Dendritic cell treated with granulocyte-macrophage colony-stimulating factor and Interleukin-4, amounts not matched to agents 40 ng/mL and 50 ng/mL, for 4 days (primary cell): ENCODE measurements around the gene SLAMF6.

ENCODE experiments used
- H3K27ac Mint-ChIP-seq: one replicate; pipeline ENCODE4 v1.8.0; 2022; ENCODE audit warnings: mild to moderate bottlenecking, mixed read lengths
- H3K27me3 Mint-ChIP-seq: one replicate; pipeline ENCODE4 v1.8.0; 2022; ENCODE audit warnings: mild to moderate bottlenecking, mixed read lengths
- H3K36me3 Mint-ChIP-seq: one replicate; pipeline ENCODE4 v1.8.0; 2022; ENCODE audit warnings: low read depth, mixed read lengths
- H3K4me1 Mint-ChIP-seq: one replicate; pipeline ENCODE4 v1.8.0; 2022; ENCODE audit warnings: low read depth, mixed read lengths
- H3K4me3 Mint-ChIP-seq: one replicate; pipeline ENCODE4 v1.8.0; 2022; ENCODE audit warnings: mild to moderate bottlenecking, moderate library complexity, mixed read lengths
- H3K9me3 Mint-ChIP-seq: one replicate; pipeline ENCODE4 v1.8.0; 2022; ENCODE audit warnings: mixed read lengths
- intact Hi-C: fragments of 100-400 bp; cut with micrococcal nuclease; formaldehyde crosslinking; loops from one replicate; pipeline ENCODE4 v1.15.0; 2022

SLAMF6 gene

DNA sequence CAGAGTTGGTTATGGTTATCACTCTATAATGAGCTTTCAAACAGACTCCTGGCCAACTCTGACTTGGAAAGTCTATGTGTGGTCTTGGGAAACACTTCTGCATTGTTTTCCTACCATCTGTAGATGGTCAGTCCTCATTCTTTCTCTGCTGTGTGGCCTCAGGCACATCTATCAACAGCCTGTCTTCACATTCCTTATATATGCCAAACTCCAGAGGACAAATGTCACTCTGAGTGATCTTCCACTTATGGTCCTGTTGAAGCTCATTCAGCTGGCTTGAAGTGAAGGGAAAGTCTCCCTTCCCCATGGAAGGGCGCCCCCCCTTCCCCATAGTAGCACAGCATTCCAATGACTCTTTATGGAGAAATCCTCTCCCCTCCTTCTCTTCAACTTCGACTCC lies 64.0 kb downstream of the SLAMF6 start:
- intact Hi-C loops, result no loop called here
- H3K36me3 Mint-ChIP-seq, result no peaks in the 10 kb centered on the region
- no peak overlapping the region for H3K27ac Mint-ChIP-seq
- H3K4me1 Mint-ChIP-seq, result peaks cover 16% of the 10 kb centered on the region
- H3K9me3 Mint-ChIP-seq, result no peaks in the 10 kb centered on the region
- peaks cover 4% of the 10 kb centered on the region for H3K27me3 Mint-ChIP-seq
- H3K4me3 Mint-ChIP-seq, result no peak overlapping the region

DNA sequence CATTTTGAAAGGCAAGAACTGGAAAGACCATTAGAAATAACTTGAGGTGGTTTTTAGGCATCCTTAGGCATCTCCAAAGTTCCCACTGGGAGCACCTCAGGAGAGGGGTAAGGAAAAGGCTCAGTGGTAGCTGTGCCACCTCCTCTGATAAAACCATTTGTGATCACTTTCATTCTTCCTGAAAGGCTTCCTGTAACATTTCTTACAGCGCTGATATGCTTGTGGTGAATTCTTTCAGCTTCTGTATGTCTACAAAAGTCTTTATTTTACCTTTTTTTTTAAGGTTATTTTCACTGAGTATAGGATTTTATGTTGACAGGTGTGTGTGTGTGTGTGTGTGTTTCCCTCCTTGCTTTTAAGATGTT lies 67.9 kb downstream of the SLAMF6 start:
- no peak overlapping the region for H3K4me3 Mint-ChIP-seq
- intact Hi-C loops, result no loop called here

DNA sequence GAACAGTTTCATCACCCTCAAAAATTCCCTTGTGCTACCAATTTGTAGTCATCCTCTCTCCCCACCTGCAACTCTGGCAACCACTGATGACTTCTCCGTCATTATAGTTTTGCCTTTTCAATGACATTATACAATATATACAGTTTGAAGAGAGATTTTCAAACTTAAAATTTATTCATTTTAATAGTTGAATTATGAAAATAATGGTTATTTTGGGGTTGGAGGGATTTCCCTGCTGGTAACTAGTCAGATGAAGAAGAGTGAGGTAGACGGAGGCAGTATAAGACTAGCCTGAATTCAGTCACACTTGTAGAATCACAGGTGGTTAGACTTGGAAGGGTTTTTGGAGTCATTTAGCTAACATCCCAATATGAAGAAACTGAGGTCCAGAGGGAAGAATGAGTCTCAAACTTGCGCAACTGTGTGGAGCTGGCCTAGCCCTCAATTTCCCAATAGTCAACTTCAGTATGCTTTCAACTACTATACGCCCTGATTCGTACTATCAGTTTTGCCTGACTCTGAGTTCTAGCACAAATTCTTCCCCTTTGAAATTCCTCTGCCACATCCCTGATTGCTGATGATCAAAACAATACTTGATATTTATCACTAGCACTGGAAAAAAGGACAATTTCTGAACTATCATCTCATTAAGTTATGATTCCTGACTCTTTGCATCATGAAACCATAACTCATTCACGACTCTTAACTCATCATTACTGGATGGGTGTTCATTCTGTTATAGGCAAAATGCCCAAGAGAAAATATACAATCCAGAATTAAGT lies 68.5 kb downstream of the SLAMF6 start:
- Mint-ChIP-seq H3K27ac (no peak overlapping the region), H3K4me1 (peaks cover 5% of the 10 kb centered on the region), H3K4me3 (no peak overlapping the region), H3K9me3 (no peaks in the 10 kb centered on the region), H3K27me3 (no peaks in the 10 kb centered on the region), H3K36me3 (no peaks in the 10 kb centered on the region)
- intact Hi-C loops, result no loop called here

More for the DNA sequence above, 67.9 kb downstream of the SLAMF6 start:
- H3K4me1 Mint-ChIP-seq, result peaks cover 5% of the 10 kb centered on the region
- no peaks in the 10 kb centered on the region for H3K27me3 Mint-ChIP-seq
- no peaks in the 10 kb centered on the region for H3K36me3 Mint-ChIP-seq
- no peak overlapping the region for H3K27ac Mint-ChIP-seq
- no peaks in the 10 kb centered on the region for H3K9me3 Mint-ChIP-seq

DNA sequence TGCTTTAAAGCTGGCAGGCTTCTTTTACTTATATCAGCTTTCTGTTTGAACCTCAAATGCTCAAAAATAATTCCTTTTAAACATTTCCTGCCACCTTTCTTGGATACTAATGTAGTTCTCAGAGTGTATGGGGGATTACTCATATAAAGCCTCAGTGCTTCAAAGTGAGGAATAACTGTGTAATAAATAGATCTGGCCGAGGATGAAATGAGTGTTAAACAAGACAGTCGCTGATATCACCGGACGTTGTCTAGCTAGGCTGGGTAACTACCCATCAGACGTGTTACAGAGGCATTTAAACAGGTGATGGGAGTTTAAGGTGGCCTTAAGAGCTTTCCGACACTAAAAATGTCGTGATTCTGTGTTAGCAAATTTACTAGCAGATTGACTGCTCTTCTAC lies 69.6 kb downstream of the SLAMF6 start:
- Mint-ChIP-seq H3K4me1 (peaks cover 5% of the 10 kb centered on the region), H3K9me3 (no peaks in the 10 kb centered on the region), H3K27ac (no peak overlapping the region), H3K4me3 (no peak overlapping the region), H3K27me3 (no peaks in the 10 kb centered on the region), H3K36me3 (no peaks in the 10 kb centered on the region)
- intact Hi-C loops, result no loop called here

DNA sequence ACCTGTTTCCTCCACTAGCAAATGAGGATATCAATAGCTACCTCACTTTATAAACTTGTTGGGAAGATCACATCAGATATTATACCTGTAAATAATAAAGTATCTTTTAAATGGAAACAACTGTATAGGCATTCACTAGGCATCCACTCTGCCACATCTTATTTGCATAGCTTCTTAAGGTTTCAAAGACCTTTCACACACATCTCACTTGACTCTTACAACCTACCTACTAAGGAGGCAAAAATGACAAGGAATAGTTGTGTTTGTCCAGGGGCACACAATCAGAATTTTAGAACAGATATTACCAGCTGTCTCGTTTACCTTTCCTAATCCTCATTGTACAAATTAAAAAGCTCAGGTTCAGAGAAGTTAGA lies 71.2 kb downstream of the SLAMF6 start:
- intact Hi-C loops, result no loop called here
- H3K27me3 Mint-ChIP-seq, result no peaks in the 10 kb centered on the region

DNA sequence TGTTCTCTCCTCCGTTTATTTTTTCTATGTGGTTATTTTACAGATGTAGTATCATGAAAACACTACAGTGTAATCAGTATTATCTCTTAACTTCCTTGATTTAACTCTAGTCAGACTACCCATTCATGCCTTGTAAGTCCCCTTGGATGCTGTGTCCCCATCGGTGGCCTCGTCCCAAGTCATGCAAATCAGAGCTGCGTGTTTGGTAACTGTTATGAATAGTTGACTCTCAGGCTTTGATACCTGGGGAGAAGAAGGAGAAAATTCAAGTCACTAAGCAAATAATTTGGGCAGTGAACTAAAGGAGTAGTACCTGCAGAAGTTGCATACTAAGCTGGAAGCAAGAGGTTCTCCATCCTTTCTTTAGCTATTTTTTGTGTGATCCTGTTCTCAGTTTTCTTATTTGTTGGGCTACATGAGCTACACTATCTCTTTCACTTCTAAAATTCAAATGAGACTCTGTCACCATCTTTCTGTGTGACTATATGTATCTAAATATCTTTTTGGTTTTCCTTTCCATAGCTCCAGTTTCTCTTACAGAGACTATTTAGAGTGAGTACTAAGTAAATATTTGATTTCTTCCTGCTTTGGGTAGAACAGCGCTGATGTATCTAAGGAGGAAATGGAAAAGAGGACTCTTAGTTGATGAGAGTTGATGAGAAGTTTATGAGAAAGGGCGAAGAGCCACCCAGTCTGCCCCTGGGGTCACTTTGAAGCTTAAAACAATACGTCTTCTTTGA lies 71.8 kb downstream of the SLAMF6 start:
- peaks cover 6% of the 10 kb centered on the region for H3K4me1 Mint-ChIP-seq
- no peaks in the 10 kb centered on the region for H3K27me3 Mint-ChIP-seq
- H3K36me3 Mint-ChIP-seq, result no peaks in the 10 kb centered on the region
- H3K9me3 Mint-ChIP-seq, result no peaks in the 10 kb centered on the region
- H3K27ac Mint-ChIP-seq, result no peak overlapping the region
- intact Hi-C loops, result no loop called here
- no peak overlapping the region for H3K4me3 Mint-ChIP-seq

More for the DNA sequence above, 71.2 kb downstream of the SLAMF6 start:
- Mint-ChIP-seq H3K27ac (no peak overlapping the region), H3K4me1 (peaks cover 6% of the 10 kb centered on the region), H3K9me3 (no peaks in the 10 kb centered on the region), H3K36me3 (no peaks in the 10 kb centered on the region), H3K4me3 (no peak overlapping the region)

DNA sequence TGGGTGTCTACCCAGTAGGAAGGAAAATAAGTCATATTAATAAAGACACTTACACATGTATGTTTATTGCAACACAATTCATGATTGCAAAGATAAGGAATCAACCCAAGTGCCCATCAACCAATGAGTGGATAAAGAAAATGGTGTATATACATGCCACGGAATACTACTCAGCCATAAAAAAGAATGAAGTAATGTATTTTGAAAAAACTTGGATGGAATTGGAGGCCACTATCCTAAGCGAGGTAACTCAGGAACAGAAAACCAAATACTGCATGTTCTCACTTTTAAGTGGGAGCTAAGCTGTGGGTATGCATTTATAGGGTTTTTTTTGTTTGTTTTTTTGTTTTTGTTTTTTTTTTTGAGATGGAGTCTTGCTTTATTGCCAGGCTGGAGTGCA lies 73.6 kb downstream of the SLAMF6 start:
- no peak overlapping the region for H3K27ac Mint-ChIP-seq
- peaks cover 6% of the 10 kb centered on the region for H3K4me1 Mint-ChIP-seq
- H3K27me3 Mint-ChIP-seq, result no peaks in the 10 kb centered on the region
- intact Hi-C loops, result no loop called here
- no peaks in the 10 kb centered on the region for H3K36me3 Mint-ChIP-seq
- no peaks in the 10 kb centered on the region for H3K9me3 Mint-ChIP-seq
- H3K4me3 Mint-ChIP-seq, result no peak overlapping the region

DNA sequence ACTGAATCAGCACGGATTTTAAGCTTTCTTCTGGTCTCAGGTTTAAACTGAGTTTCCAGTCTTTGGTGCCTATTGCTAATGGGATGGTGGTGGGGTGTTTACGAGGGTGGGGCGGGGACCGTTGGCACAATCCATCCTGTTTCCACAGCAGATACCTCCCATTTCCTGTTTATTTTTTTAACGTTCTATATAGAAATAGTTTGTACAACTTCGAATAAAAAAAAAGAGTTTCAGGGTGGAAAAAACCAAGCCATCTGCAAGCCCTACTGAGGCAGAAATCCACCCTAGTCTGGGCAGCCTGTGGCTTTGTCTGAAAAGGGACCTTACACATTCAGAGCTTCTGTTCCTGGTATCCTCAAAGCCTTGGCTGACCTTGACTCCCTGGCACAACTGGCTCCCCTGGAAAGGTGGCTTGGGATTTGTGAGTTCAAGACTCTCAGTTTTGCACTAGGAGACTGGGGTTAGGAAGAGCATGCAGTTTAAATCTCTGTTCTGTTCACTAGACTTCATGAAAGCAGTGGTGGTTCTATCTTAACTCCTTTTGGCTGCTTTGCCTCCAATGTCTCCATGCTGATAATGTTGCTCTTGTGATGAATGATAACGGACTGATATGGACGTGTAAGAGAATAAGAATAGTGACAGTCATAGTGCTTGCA lies 76.0 kb downstream of the SLAMF6 start:
- Mint-ChIP-seq H3K4me3 (no peak overlapping the region), H3K9me3 (no peaks in the 10 kb centered on the region), H3K4me1 (peaks cover 6% of the 10 kb centered on the region)

DNA sequence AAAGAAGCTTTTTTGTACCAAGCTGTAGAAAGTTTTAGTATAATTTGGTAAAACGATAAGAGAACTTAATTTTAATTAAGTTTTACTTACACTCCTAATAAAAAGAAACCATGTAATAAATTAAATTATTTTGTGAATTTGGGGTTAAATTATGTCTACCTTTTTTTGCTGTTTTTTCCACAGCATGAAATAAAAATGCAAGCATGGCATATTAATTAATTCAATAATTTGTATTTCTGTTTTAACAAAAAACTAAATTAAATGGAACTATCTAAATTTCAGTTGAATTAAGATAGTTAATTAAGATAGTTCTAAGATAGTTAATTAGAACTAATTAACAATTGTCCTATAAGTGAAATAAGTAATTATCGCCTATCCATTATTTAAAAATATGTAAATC lies 83.3 kb downstream of the SLAMF6 start:
- no peak overlapping the region for H3K4me3 Mint-ChIP-seq
- intact Hi-C loops, result no loop called here
- H3K4me1 Mint-ChIP-seq, result peaks cover 20% of the 10 kb centered on the region
- no peaks in the 10 kb centered on the region for H3K36me3 Mint-ChIP-seq
- H3K9me3 Mint-ChIP-seq, result peaks cover 7% of the 10 kb centered on the region
- no peaks in the 10 kb centered on the region for H3K27me3 Mint-ChIP-seq
- no peak overlapping the region for H3K27ac Mint-ChIP-seq

More for the DNA sequence above, 76.0 kb downstream of the SLAMF6 start:
- intact Hi-C loops, result no loop called here
- Mint-ChIP-seq H3K27ac (no peak overlapping the region), H3K27me3 (no peaks in the 10 kb centered on the region), H3K36me3 (no peaks in the 10 kb centered on the region)

DNA sequence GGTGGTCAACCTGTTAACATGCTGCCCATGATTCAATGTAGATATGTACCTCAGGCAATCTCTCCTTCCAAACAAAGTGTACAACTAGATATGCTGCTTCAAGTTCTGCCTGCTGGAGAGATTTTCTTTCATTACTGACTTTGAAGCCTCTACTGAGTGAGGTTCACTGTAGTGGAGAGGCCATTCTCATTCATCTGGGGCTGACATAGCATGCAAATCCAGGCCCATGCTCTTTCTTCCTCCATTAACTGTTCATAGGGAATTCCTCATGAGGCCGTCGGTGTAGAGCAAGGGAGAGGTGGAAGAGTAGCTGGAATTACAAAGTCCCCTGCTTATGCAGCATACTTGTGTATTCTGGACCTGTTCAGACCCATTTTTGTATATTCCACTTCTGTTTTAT lies 84.1 kb downstream of the SLAMF6 start:
- peaks cover 20% of the 10 kb centered on the region for H3K4me1 Mint-ChIP-seq
- H3K27me3 Mint-ChIP-seq, result peaks cover 1% of the 10 kb centered on the region
- peaks cover 15% of the 10 kb centered on the region for H3K9me3 Mint-ChIP-seq
- H3K36me3 Mint-ChIP-seq, result peaks cover 5% of the 10 kb centered on the region
- no peak overlapping the region for H3K4me3 Mint-ChIP-seq
- intact Hi-C loops, result no loop called here
- no peak overlapping the region for H3K27ac Mint-ChIP-seq

DNA sequence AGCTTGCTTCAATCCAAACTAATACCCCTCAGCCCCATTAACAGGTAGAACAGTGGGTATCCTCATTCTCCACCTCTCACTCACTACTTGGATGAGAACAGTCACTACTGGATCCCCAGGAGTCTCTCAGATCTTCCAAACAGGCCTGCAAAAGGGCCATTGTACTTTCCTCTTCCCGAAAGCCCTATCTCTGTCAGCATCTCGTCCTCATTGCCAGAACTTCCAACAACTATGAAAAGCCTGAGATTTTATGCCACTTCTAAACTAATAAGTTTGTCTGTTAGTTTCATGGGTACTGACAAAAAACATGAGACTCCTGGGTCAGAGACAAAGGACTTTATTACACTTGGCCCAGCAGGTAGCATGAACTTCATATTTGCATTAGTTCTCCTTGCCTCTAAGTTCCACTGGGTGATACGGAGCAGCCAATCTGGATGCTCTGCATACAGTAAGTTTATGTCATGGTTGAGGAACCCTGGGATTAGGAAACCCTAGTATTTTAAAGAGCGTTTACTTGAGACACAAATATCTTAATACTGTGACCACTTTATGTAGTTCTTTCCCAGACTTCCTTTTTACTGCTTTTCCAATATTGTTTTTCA lies 84.6 kb downstream of the SLAMF6 start:
- peak overlapping the region; percentile 58 for H3K27ac Mint-ChIP-seq
- intact Hi-C loops, result no loop called here
- H3K4me1 Mint-ChIP-seq, result peaks cover 20% of the 10 kb centered on the region
- peaks cover 1% of the 10 kb centered on the region for H3K27me3 Mint-ChIP-seq
- H3K9me3 Mint-ChIP-seq, result peaks cover 16% of the 10 kb centered on the region
- H3K36me3 Mint-ChIP-seq, result peaks cover 5% of the 10 kb centered on the region
- H3K4me3 Mint-ChIP-seq, result no peak overlapping the region

DNA sequence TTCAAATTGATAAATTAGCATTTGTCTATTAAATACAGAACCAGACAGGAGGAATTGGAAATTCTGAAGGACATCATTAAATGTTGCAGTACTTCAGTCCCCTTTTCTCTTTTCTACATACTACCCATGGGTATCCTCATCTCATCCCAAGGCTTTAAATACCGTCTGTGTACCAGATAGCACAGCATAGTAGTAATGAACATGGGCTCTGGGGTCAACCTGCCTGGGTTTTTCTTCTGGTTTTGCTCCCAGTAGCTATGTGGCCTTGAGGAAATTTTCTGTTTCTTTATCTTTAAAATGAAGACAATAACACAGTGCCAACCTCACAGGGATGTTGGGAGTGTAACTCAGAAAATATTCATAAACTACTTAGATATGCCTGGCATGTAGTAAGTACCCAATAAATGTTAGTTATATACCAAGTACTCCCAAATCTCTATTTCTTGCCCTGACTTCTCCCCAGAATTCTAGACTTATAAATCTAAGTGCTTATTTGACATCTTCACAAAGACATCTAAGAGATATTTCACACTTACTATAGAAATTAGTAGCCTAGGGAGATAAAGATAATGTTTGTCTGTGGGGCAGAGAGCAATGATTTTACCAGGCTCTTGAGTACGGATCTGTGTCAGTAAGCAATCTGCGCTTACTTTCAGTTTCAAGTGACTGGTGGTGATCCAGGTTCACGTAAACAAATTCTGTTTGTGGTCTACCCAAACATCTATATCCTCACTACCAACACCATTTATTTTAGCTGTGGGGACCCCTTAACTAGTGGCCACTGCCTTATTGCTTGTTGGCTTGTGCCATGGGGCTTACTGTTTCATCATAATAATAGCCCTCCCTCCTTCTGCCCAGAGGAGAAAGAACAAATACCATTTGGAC lies 85.4 kb downstream of the SLAMF6 start:
- peaks cover 16% of the 10 kb centered on the region for H3K9me3 Mint-ChIP-seq
- intact Hi-C loops, result no loop called here
- H3K36me3 Mint-ChIP-seq, result peaks cover 5% of the 10 kb centered on the region
- H3K4me3 Mint-ChIP-seq, result no peak overlapping the region
- peaks cover 1% of the 10 kb centered on the region for H3K27me3 Mint-ChIP-seq
- peaks cover 27% of the 10 kb centered on the region for H3K4me1 Mint-ChIP-seq
- peak overlapping the region; percentile 58 for H3K27ac Mint-ChIP-seq

DNA sequence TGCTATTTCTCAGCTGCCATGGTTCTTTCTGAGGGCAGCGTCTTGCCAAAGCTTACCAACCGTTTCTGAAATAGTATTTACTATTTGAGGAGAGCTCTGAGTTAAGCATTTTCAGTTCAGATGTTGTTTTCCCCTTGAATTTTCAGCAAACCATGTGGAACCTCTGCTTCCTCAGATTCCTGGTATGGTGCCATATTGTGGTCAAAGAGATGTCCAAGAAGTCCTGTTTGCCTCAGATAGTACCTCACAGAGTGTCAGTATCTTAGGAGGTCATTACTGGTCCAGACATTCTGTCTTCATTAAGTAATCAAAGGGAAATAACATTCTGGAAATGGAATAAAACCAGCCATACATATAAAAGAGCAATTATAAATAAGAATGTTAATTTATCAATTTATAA lies 86.1 kb downstream of the SLAMF6 start:
- H3K27me3 Mint-ChIP-seq, result peaks cover 1% of the 10 kb centered on the region
- peaks cover 29% of the 10 kb centered on the region for H3K4me1 Mint-ChIP-seq

More for the DNA sequence above, 86.1 kb downstream of the SLAMF6 start:
- H3K27ac Mint-ChIP-seq, result no peak overlapping the region
- H3K9me3 Mint-ChIP-seq, result peaks cover 16% of the 10 kb centered on the region
- peaks cover 5% of the 10 kb centered on the region for H3K36me3 Mint-ChIP-seq
- intact Hi-C loops, result no loop called here
- H3K4me3 Mint-ChIP-seq, result no peak overlapping the region
